HEK293 (cell line): ENCODE data around the gene ANP32A.

ENCODE experiments used
- MEIS1 ChIP-seq: sonication (generic); formaldehyde crosslinking; IDR thresholded peaks from 2 replicates; pipeline ENCODE4 v1.8.1; 2022; ENCODE audit warnings: missing genetic modification reagents, mild to moderate bottlenecking, borderline replicate concordance
- MYNN ChIP-seq: fragments of 450-650 bp; formaldehyde crosslinking; IDR thresholded peaks from 2 replicates; pipeline ENCODE4 v1.5.1; 2016; ENCODE audit warnings: missing biosample characterization, missing genetic modification characterization, borderline replicate concordance
- ZBTB20 ChIP-seq: fragments of 450-650 bp; formaldehyde crosslinking; IDR thresholded peaks from 2 replicates; pipeline ENCODE4 v1.5.1; 2016; ENCODE audit warnings: missing biosample characterization, missing genetic modification characterization
- ZBTB8A ChIP-seq: fragments of 450-650 bp; formaldehyde crosslinking; IDR thresholded peaks from 2 replicates; pipeline ENCODE4 v1.5.1; 2016; ENCODE audit warnings: missing biosample characterization, missing genetic modification characterization
- ZNF16 ChIP-seq: fragments of 450-650 bp; formaldehyde crosslinking; IDR thresholded peaks from 2 replicates; pipeline ENCODE4 v1.5.1; 2016; ENCODE audit warnings: low read depth, missing biosample characterization, missing genetic modification characterization
- ZNF391 ChIP-seq: fragments of 450-650 bp; formaldehyde crosslinking; IDR thresholded peaks from 2 replicates; pipeline ENCODE4 v1.5.1; 2016; ENCODE audit warnings: low read depth, missing biosample characterization, missing genetic modification characterization, borderline replicate concordance
- ZNF660 ChIP-seq: fragments of 450-650 bp; IDR thresholded peaks from 2 replicates; pipeline ENCODE4 v1.5.1; 2018; ENCODE audit warnings: missing biosample characterization, mild to moderate bottlenecking, missing genetic modification characterization
- TF ChIP-seq, protein P1 (sequence below): fragments of 450-650 bp; formaldehyde crosslinking; IDR thresholded peaks from 2 replicates; pipeline ENCODE4 v1.5.1; 2016; ENCODE audit warnings: missing biosample characterization, missing genetic modification characterization
- TF ChIP-seq, protein P2 (sequence below): fragments of 450-650 bp; formaldehyde crosslinking; IDR thresholded peaks from 2 replicates; pipeline ENCODE4 v1.5.1; 2016; ENCODE audit warnings: missing biosample characterization, missing genetic modification characterization, borderline replicate concordance
- TF ChIP-seq, protein P3 (sequence below): fragments of 450-650 bp; formaldehyde crosslinking; IDR thresholded peaks from 2 replicates; pipeline ENCODE4 v1.5.1; 2016; ENCODE audit warnings: missing biosample characterization, missing genetic modification characterization

DNA sequence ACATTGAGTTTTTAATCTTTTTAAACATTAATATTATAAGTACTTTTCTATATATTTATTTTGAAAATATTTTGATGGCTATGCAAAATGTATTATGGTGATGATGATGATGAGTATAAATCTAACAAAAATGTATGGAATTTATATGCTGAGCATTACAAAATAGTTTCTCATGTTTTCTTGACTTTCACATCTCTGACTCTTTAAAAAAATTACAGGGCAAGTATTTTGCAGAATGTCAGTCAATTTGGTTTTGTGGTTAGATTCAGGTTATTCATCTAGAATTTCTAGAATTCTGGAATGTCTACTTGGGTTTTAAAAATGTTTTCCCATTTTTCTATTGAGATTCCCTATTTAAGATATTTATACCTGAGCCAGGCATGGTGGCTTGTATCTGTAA, 41.7 kb upstream of the ANP32A start:
- TF ChIP-seq, protein P1, sequence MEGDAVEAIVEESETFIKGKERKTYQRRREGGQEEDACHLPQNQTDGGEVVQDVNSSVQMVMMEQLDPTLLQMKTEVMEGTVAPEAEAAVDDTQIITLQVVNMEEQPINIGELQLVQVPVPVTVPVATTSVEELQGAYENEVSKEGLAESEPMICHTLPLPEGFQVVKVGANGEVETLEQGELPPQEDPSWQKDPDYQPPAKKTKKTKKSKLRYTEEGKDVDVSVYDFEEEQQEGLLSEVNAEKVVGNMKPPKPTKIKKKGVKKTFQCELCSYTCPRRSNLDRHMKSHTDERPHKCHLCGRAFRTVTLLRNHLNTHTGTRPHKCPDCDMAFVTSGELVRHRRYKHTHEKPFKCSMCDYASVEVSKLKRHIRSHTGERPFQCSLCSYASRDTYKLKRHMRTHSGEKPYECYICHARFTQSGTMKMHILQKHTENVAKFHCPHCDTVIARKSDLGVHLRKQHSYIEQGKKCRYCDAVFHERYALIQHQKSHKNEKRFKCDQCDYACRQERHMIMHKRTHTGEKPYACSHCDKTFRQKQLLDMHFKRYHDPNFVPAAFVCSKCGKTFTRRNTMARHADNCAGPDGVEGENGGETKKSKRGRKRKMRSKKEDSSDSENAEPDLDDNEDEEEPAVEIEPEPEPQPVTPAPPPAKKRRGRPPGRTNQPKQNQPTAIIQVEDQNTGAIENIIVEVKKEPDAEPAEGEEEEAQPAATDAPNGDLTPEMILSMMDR (tag by site-specific recombination): no peak
- no peak for TF ChIP-seq ZNF660 (tag by site-specific recombination)
- no peak for TF ChIP-seq ZBTB20
- no peak for TF ChIP-seq ZNF391 (tag by site-specific recombination)
- TF ChIP-seq, protein P2, sequence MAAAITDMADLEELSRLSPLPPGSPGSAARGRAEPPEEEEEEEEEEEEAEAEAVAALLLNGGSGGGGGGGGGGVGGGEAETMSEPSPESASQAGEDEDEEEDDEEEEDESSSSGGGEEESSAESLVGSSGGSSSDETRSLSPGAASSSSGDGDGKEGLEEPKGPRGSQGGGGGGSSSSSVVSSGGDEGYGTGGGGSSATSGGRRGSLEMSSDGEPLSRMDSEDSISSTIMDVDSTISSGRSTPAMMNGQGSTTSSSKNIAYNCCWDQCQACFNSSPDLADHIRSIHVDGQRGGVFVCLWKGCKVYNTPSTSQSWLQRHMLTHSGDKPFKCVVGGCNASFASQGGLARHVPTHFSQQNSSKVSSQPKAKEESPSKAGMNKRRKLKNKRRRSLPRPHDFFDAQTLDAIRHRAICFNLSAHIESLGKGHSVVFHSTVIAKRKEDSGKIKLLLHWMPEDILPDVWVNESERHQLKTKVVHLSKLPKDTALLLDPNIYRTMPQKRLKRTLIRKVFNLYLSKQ (tag by site-specific recombination): no peak
- TF ChIP-seq ZNF16 (tag by site-specific recombination): no peak
- TF ChIP-seq, protein P3, sequence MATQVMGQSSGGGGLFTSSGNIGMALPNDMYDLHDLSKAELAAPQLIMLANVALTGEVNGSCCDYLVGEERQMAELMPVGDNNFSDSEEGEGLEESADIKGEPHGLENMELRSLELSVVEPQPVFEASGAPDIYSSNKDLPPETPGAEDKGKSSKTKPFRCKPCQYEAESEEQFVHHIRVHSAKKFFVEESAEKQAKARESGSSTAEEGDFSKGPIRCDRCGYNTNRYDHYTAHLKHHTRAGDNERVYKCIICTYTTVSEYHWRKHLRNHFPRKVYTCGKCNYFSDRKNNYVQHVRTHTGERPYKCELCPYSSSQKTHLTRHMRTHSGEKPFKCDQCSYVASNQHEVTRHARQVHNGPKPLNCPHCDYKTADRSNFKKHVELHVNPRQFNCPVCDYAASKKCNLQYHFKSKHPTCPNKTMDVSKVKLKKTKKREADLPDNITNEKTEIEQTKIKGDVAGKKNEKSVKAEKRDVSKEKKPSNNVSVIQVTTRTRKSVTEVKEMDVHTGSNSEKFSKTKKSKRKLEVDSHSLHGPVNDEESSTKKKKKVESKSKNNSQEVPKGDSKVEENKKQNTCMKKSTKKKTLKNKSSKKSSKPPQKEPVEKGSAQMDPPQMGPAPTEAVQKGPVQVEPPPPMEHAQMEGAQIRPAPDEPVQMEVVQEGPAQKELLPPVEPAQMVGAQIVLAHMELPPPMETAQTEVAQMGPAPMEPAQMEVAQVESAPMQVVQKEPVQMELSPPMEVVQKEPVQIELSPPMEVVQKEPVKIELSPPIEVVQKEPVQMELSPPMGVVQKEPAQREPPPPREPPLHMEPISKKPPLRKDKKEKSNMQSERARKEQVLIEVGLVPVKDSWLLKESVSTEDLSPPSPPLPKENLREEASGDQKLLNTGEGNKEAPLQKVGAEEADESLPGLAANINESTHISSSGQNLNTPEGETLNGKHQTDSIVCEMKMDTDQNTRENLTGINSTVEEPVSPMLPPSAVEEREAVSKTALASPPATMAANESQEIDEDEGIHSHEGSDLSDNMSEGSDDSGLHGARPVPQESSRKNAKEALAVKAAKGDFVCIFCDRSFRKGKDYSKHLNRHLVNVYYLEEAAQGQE (tag by site-specific recombination): no peak
- TF ChIP-seq ZBTB8A (tag by site-specific recombination): no peak
- TF ChIP-seq MYNN (tag by site-specific recombination): no peak
- no peak for TF ChIP-seq MEIS1 (CRISPR knock-in tag)
